SK-N-SH (cell line): ENCODE measurements around the gene ENTHD1. TPM values are rescaled to one million over a fixed set of nuclear protein-coding genes. Genes with fewer than 3 reads are reported as not detected.

Source experiments
- CTCF ChIA-PET: fragments of 300-600, 350-600 bp; formaldehyde crosslinking; extraction: SDS; loops from one replicate; lab custom pipeline; 2021; lab: Yijun Ruan, JAX
- POLR2A ChIA-PET: fragments of 350-600 bp; sonication (Branson Sonifier 250); formaldehyde crosslinking; extraction: SDS; loops from one replicate; lab custom pipeline; 2020; ENCODE audit warnings: antibody characterized with exemption, inconsistent platforms; lab: Yijun Ruan, JAX
- DNase-seq: peaks from one replicate; pipeline ENCODE4 v3.0.0; 2012
- H2AFZ ChIP-seq: fragments of 200-600 bp; sonication (generic); 2 replicates; pipeline ENCODE4 v1.8.1; 2016; ENCODE audit warnings: antibody characterized with exemption, mild to moderate bottlenecking, low read depth
- H3F3A ChIP-seq: fragments of 200-600 bp; sonication (generic); replicated peaks from 2 replicates; pipeline ENCODE3; 2016; ENCODE audit warnings: antibody characterized with exemption, mild to moderate bottlenecking; ENCODE audit not compliant: insufficient read depth
- H3K27ac ChIP-seq, 2 experiments: fragments of 200-500 bp in 1 of 2; fragments of 200-600 bp in 1 of 2; sonication (Bioruptor generic) in 1 of 2; sonication (generic), shearing (Covaris generic) in 1 of 2; 2 replicates each; pipeline versions ENCODE4 v1.5.1 to v1.6.1; 2014 to 2016; ENCODE audit warnings: low read depth in 2 of 2, inconsistent platforms in 1 of 2, low read length in 1 of 2, mild to moderate bottlenecking in 1 of 2, mixed read lengths in 1 of 2
- H3K27me3 ChIP-seq: fragments of 200-600 bp; sonication (generic), shearing (Covaris generic); 2 replicates; pipeline ENCODE4 v1.6.1; 2016; ENCODE audit warnings: mixed run types; ENCODE audit not compliant: insufficient read depth
- H3K36me3 ChIP-seq, 2 experiments: fragments of 200-500 bp in 1 of 2; fragments of 200-600 bp in 1 of 2; sonication (Bioruptor generic) in 1 of 2; sonication (generic) in 1 of 2; replicated peaks in 1 of 2; 2 replicates each; pipeline versions ENCODE3 to v1.5.1; 2014 to 2016; ENCODE audit warnings: low read length in 1 of 2, mild to moderate bottlenecking in 1 of 2; ENCODE audit not compliant: insufficient read depth in 2 of 2, control insufficient read depth in 1 of 2
- H3K4me1 ChIP-seq, 2 experiments: fragments of 200-500 bp in 1 of 2; fragments of 200-600 bp in 1 of 2; sonication (Bioruptor generic) in 1 of 2; sonication (generic), shearing (Covaris generic) in 1 of 2; 2 replicates each; pipeline versions ENCODE4 v1.5.1 to v1.6.1; 2014 to 2016; ENCODE audit warnings: low read depth in 1 of 2, low read length in 1 of 2, mixed run types in 1 of 2; ENCODE audit not compliant: insufficient read depth in 2 of 2, control insufficient read depth in 1 of 2
- H3K4me2 ChIP-seq: fragments of 200-600 bp; sonication (generic), shearing (Covaris generic); 2 replicates; pipeline ENCODE4 v1.6.1; 2017; ENCODE audit warnings: mixed run types
- H3K4me3 ChIP-seq, 2 experiments: fragments of 200-500 bp in 1 of 2; fragments of 200-600 bp in 1 of 2; sonication (Bioruptor generic) in 1 of 2; sonication (generic), shearing (Covaris generic) in 1 of 2; 2 replicates each; pipeline versions ENCODE4 v1.5.1 to v1.8.1; 2014 to 2016; ENCODE audit warnings: low read depth in 2 of 2, inconsistent platforms in 1 of 2, low read length in 1 of 2, mild to moderate bottlenecking in 1 of 2, mixed read lengths in 1 of 2, moderate library complexity in 1 of 2
- H3K79me2 ChIP-seq: fragments of 200-600 bp; sonication (generic); 2 replicates; pipeline ENCODE4 v1.8.1; 2017; ENCODE audit warnings: mild to moderate bottlenecking; ENCODE audit not compliant: insufficient read depth
- H3K9ac ChIP-seq: fragments of 200-600 bp; sonication (generic); 2 replicates; pipeline ENCODE4 v1.6.1; 2017; ENCODE audit warnings: mixed run types
- H3K9me2 ChIP-seq: fragments of 200-600 bp; sonication (generic); 2 replicates; pipeline ENCODE4 v1.6.1; 2017; ENCODE audit warnings: mixed run types
- H3K9me3 ChIP-seq: fragments of 200-600 bp; sonication (generic); 2 replicates; pipeline ENCODE4 v1.6.1; 2017; ENCODE audit warnings: mixed run types, mild to moderate bottlenecking, moderate library complexity
- H4K20me1 ChIP-seq: fragments of 200-600 bp; sonication (generic); 2 replicates; pipeline ENCODE4 v1.6.1; 2017; ENCODE audit warnings: mild to moderate bottlenecking, mixed run types; ENCODE audit not compliant: insufficient read depth
- ELF1 ChIP-seq: IDR thresholded peaks from 2 replicates; pipeline ENCODE4 v1.4.0; 2012
- EP300 ChIP-seq, 2 experiments: IDR thresholded peaks; 2 replicates each; pipeline versions ENCODE4 v1.4.0 to v1.6.1; 2012; ENCODE audit warnings: borderline replicate concordance in 1 of 2, low read depth in 1 of 2, low read length in 1 of 2
- EZH2phosphoT487 ChIP-seq: fragments of 200-600 bp; sonication (generic); IDR thresholded peaks from 2 replicates; pipeline ENCODE4 v1.6.1; 2017; ENCODE audit warnings: low read depth, mixed run types, mild to moderate bottlenecking, antibody characterized with exemption, moderate library complexity, borderline replicate concordance
- GABPA ChIP-seq: IDR thresholded peaks from 2 replicates; pipeline ENCODE4 v1.4.0; 2012; ENCODE audit warnings: low read depth, mild to moderate bottlenecking
- JUND ChIP-seq: IDR thresholded peaks from 2 replicates; pipeline ENCODE4 v1.4.0; 2012
- MEF2A ChIP-seq: IDR thresholded peaks from 2 replicates; pipeline ENCODE4 v1.4.0; 2012; ENCODE audit warnings: low read depth, borderline replicate concordance
- MXI1 ChIP-seq: IDR thresholded peaks from 2 replicates; pipeline ENCODE4 v1.6.1; 2012; ENCODE audit warnings: mild to moderate bottlenecking, low read depth, low read length, improper control_type of control experiment
- NFIC ChIP-seq: IDR thresholded peaks from 2 replicates; pipeline ENCODE4 v1.4.0; 2012; ENCODE audit warnings: borderline replicate concordance
- POLR2AphosphoS5 ChIP-seq: IDR thresholded peaks from 2 replicates; pipeline ENCODE4 v1.6.1; 2012; ENCODE audit warnings: low read depth, low read length
- RFX5 ChIP-seq: IDR thresholded peaks from 2 replicates; pipeline ENCODE4 v1.6.1; 2012; ENCODE audit warnings: mild to moderate bottlenecking, improper control_type of control experiment, low read length
- SIN3A ChIP-seq: IDR thresholded peaks from 2 replicates; pipeline ENCODE4 v1.6.1; 2012; ENCODE audit warnings: low read depth, mild to moderate bottlenecking, low read length, moderate library complexity, borderline replicate concordance
- SMC3 ChIP-seq: IDR thresholded peaks from 2 replicates; pipeline ENCODE4 v1.6.1; 2012; ENCODE audit warnings: low read depth, low read length, improper control_type of control experiment
- TAF1 ChIP-seq: IDR thresholded peaks from 2 replicates; pipeline ENCODE4 v1.6.1; 2012; ENCODE audit warnings: low read depth, mild to moderate bottlenecking, low read length, moderate library complexity, borderline replicate concordance
- TCF12 ChIP-seq: IDR thresholded peaks from 2 replicates; pipeline ENCODE4 v1.4.0; 2012
- WGBS: methylation state at CpG from one replicate; pipeline ENCODE4 v1.1.6; 2017; ENCODE audit warnings: low lambda C conversion rate; 5-methylcytosine and 5-hydroxymethylcytosine counted together
- polyA plus RNA-seq, 3 experiments: library from polyadenylated mRNA; depleted of rRNA; stranded (reverse); fragments of >200 nt; gene quantifications; 2 replicates each; pipeline ENCODE4 v1.2.3, GENCODE V29; 2012
- TF ChIP-seq, protein P1 (sequence below): IDR thresholded peaks from 2 replicates; pipeline ENCODE4 v1.4.0; 2012; ENCODE audit warnings: low read depth
- TF ChIP-seq, protein P2 (sequence below): fragments of 200-600 bp; sonication (generic); IDR thresholded peaks from 2 replicates; pipeline ENCODE4 v1.6.1; 2017; ENCODE audit warnings: antibody characterized with exemption, mild to moderate bottlenecking, moderate library complexity
- TF ChIP-seq, protein P3 (sequence below): IDR thresholded peaks from 2 replicates; pipeline ENCODE4 v1.4.0; 2012; ENCODE audit warnings: low read depth, borderline replicate concordance
- TF ChIP-seq, protein P4 (sequence below): IDR thresholded peaks from 2 replicates; pipeline ENCODE4 v1.4.0; 2012; ENCODE audit warnings: low read depth, borderline replicate concordance

ENTHD1 gene
- polyA plus RNA-seq, 1 of the 3 experiments (the other 2 are of a cell fraction): not detected

DNA sequence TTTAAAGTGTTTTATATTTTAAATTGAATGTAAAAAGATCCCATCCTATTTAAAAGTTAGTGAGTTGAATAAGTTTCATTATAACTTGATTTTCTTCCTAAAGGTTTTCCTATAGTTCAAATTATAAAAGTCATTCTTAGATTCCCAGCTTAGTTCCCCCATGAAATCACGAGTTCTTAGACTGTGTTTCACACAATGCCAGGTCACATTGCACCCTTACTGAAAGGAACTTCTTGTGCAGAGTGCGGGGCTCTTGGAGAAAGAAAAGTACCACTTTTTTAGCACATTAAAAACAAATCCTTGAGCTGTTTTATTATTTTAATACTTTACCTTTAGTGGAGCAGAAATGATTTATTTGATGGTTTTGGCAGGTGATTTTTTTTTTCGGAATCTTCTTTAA, 22.9 kb upstream of the ENTHD1 start:
- no peaks in the 10 kb centered on the region for H3K9me3 ChIP-seq

More for the DNA sequence above, 22.9 kb upstream of the ENTHD1 start:
- Histone ChIP-seq H3K4me3 (no peak overlapping the region), H3K4me2 (no peak overlapping the region), H4K20me1 (no peaks in the 10 kb centered on the region), H3K27ac (no peak overlapping the region), H3F3A (no peaks in the 10 kb centered on the region), H3K79me2 (no peaks in the 10 kb centered on the region)
- no peak for DNase-seq
- CTCF ChIA-PET: no interaction called here
- TF ChIP-seq TCF12 (no peak), NFIC (no peak), POLR2AphosphoS5 (no peak), GABPA (no peak), SIN3A (no peak), ELF1 (no peak), JUND (no peak), RFX5 (no peak), TAF1 (no peak), MEF2A (no peak), EZH2phosphoT487 (no peak), MXI1 (no peak), SMC3 (no peak), EP300 (IDR thresholded peaks at IDR 0.05; ENCODE audit: borderline replicate concordance in 1 of 2, low read depth in 1 of 2, low read length in 1 of 2) (no peak)
- TF ChIP-seq, protein P1, sequence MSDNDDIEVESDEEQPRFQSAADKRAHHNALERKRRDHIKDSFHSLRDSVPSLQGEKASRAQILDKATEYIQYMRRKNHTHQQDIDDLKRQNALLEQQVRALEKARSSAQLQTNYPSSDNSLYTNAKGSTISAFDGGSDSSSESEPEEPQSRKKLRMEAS: no peak
- TF ChIP-seq, protein P2, sequence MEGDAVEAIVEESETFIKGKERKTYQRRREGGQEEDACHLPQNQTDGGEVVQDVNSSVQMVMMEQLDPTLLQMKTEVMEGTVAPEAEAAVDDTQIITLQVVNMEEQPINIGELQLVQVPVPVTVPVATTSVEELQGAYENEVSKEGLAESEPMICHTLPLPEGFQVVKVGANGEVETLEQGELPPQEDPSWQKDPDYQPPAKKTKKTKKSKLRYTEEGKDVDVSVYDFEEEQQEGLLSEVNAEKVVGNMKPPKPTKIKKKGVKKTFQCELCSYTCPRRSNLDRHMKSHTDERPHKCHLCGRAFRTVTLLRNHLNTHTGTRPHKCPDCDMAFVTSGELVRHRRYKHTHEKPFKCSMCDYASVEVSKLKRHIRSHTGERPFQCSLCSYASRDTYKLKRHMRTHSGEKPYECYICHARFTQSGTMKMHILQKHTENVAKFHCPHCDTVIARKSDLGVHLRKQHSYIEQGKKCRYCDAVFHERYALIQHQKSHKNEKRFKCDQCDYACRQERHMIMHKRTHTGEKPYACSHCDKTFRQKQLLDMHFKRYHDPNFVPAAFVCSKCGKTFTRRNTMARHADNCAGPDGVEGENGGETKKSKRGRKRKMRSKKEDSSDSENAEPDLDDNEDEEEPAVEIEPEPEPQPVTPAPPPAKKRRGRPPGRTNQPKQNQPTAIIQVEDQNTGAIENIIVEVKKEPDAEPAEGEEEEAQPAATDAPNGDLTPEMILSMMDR: no peak
- TF ChIP-seq, protein P3, sequence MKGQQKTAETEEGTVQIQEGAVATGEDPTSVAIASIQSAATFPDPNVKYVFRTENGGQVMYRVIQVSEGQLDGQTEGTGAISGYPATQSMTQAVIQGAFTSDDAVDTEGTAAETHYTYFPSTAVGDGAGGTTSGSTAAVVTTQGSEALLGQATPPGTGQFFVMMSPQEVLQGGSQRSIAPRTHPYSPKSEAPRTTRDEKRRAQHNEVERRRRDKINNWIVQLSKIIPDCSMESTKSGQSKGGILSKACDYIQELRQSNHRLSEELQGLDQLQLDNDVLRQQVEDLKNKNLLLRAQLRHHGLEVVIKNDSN: no peak
- TF ChIP-seq, protein P4, sequence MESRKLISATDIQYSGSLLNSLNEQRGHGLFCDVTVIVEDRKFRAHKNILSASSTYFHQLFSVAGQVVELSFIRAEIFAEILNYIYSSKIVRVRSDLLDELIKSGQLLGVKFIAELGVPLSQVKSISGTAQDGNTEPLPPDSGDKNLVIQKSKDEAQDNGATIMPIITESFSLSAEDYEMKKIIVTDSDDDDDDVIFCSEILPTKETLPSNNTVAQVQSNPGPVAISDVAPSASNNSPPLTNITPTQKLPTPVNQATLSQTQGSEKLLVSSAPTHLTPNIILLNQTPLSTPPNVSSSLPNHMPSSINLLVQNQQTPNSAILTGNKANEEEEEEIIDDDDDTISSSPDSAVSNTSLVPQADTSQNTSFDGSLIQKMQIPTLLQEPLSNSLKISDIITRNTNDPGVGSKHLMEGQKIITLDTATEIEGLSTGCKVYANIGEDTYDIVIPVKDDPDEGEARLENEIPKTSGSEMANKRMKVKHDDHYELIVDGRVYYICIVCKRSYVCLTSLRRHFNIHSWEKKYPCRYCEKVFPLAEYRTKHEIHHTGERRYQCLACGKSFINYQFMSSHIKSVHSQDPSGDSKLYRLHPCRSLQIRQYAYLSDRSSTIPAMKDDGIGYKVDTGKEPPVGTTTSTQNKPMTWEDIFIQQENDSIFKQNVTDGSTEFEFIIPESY: no peak
- TF ChIP-seq, all 33 proteins: peak for 0
- H3K4me1 ChIP-seq: peaks cover 0 to 4% of the 10 kb centered on the region in 2 experiments; a peak in 1 of 4 replicates
- POLR2A ChIA-PET: no interaction called here
- H3K9ac ChIP-seq: no peak overlapping the region
- WGBS: 49% methylated on average over 3 of the region's 3 CpGs
- no peaks in the 10 kb centered on the region for H3K27me3 ChIP-seq
- H3K9me2 ChIP-seq: no peaks in the 10 kb centered on the region
- H3K36me3 ChIP-seq: no peaks in the 10 kb centered on the region
- H2AFZ ChIP-seq: no peak overlapping the region
